Activated CD8-positive, alpha-beta memory T cell treated with anti-CD3 and anti-CD28 coated beads, Interleukin-2, amount 50 U/mL, for 1 hour (primary cell): ENCODE measurements around the gene BCAT1.
"Not testable (repeated sequence)": the region's sequence is repeated elsewhere in the genome, so short reads cannot be mapped to it uniquely, and the experiment has no call there.

Source experiments
- DNase-seq: peaks from one replicate; pipeline ENCODE4 v3.0.0-alpha.2; 2020; ENCODE audit errors: extremely low read depth

The BCAT1 gene

DNA sequence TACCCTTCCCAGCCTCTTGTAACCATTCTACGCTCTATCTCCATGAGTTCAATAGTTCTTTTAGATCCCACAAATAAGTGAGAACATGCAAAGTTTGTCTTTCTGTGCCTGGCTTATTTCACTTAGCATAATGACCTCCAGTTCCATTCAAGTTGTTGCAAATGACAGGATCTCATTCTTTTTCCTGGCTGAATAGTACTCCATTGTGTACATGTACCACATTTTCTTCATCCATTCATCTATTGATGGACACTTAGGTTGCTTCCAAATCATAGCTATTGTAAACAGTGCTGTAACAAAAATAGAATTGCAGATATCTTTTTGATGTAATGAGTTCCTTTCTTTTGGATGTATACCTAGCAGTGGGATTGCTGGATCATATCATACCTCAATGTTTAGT is 139.6 kb downstream of the BCAT1 start:
- DNase-seq, result not testable (repeated sequence)

DNA sequence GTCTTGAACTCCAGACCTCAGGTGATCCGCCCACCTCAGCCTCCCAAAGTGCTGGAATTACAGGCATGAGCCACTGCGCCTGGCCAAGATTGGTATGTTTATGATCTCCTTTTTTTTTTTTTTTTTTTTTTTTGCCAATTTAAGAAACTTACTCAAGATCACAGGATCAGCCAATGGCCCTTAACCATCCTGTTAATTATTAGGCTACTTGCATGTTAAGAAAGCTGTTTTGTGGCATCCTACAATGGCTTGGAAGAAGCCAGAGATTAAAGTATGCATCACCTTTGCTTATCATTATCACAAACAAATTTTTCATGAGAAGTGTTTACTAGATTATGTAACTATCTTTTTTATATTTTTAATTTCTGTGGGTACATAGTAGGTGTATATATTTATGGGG is 140.2 kb downstream of the BCAT1 start:
- DNase-seq, result no peak

GRCh38 chr12:24806386-24806785 is 142.5 kb downstream of the BCAT1 start:
- DNase-seq, result no peak

- no peak for DNase-seq
Observed at GRCh38 chr12:24803430-24804245, 145.3 kb downstream of the BCAT1 start.

DNA sequence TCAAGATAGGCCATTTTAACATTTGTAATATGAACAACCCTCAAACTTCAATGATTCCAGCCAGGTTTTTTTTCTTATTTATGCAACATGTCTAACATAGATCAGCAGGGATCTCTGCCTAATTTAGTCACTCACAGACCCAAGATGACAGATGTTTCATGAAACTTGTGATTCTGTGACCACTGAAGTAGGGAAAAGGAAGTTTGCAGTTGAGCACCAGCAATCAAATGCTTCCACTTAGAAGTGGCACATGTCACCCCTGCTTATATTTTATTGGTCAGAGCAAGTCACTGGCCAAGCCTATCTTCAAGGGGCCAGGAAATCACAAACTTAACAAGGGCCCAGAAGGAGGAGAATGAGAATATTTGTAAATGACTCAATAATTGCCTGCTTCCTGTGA is 150.6 kb downstream of the BCAT1 start:
- DNase-seq, result no peak

- DNase-seq, result no peak
Observed at GRCh38 chr12:24797901-24798300, 151.0 kb downstream of the BCAT1 start.

DNA sequence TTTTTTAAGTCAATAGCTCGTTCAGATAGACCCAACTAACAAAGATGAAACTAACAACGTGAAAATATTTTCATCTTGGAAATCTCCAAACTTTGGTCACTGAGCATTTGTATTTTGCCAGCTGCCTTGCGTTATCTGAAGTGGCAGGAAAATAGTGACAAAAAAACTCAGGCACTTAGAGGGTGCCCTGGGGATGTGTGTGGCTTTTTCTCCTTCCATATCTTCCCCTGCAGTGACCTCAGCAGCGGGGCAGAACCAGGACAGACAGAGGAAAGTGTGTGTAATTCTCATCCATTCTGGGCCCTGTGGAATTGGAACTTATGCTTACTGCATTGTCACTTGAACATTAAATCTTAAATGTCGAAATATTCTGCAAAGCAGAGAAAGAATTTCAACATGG is 152.0 kb downstream of the BCAT1 start:
- no peak for DNase-seq

GRCh38 chr12:24795699-24796347 is 153.1 kb downstream of the BCAT1 start:
- DNase-seq, result no peak

- no peak for DNase-seq
Observed at GRCh38 chr12:24791622-24792021, 157.3 kb downstream of the BCAT1 start.

GRCh38 chr12:24788886-24789285 is 160.0 kb downstream of the BCAT1 start:
- no peak for DNase-seq

- DNase-seq, result no peak
Observed at GRCh38 chr12:24780697-24781368, 168.1 kb downstream of the BCAT1 start.

GRCh38 chr12:24778486-24779304 is 170.2 kb downstream of the BCAT1 start:
- no peak for DNase-seq

- DNase-seq, result no peak
Observed at GRCh38 chr12:24777359-24777758, 171.5 kb downstream of the BCAT1 start.

GRCh38 chr12:24776861-24777260 is 172.0 kb downstream of the BCAT1 start:
- no peak for DNase-seq

GRCh38 chr12:24775073-24775472 is 173.8 kb downstream of the BCAT1 start:
- no peak for DNase-seq

DNA sequence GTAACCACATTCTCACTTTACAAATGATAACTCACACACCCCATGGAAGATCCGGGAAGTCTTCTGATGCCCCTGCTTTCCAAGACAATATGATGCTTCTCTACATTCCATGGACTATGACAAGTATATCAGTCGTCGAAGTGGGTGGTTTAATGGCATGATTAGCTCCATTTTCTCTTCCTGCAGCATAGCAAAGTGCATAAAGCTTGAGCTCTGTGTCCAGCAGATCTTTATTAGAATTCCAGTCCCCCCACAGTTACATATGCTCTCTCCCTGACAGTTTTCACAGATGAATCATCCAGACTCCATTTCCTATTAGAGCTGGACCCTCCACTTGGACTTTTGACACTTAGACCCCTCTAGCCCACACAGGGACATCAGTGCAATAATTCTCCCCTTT is 174.9 kb downstream of the BCAT1 start:
- no peak for DNase-seq

DNA sequence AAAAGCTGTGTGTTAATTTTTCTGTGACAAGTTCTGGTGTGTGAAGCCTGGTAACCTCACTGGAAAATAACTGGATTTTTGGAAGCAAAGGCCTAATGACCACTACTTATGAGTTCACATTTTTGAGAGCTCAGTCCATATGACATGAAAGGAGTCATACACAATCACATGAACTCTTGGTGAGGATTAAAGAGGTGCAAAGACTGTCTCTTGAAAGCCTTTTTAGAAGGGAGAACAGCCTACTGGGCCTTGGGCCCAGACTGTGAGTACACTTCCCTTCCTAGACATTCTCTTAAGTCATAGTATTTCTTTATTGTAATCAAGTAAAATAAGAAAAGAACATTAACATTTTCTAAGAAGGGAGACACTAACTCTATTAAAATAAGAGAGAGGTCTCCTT is 176.1 kb downstream of the BCAT1 start:
- DNase-seq, result no peak

GRCh38 chr12:24770821-24771220 is 178.1 kb downstream of the BCAT1 start:
- no peak for DNase-seq

GRCh38 chr12:24770334-24770733 is 178.6 kb downstream of the BCAT1 start:
- no peak for DNase-seq

- no peak for DNase-seq
Observed at GRCh38 chr12:24769682-24770081, 179.2 kb downstream of the BCAT1 start.

GRCh38 chr12:24768415-24768814 is 180.5 kb downstream of the BCAT1 start:
- no peak for DNase-seq

GRCh38 chr12:24767016-24767415 is 181.9 kb downstream of the BCAT1 start:
- no peak for DNase-seq
